K562 (cell line): ENCODE measurements around the gene MAGI3. TPM values are rescaled to one million over a fixed set of nuclear protein-coding genes. Genes with fewer than 3 reads are reported as not detected.

Experiments
- ATAC-seq: fragments of 200-7000 bp; cut with Tn5 transposase; 3 replicates; pipeline ENCODE4 v1.9.1; 2020; ENCODE audit warnings: moderate library complexity
- BruUV-seq: library from RNA; stranded (reverse); fragments of 400-500 nt; replicated peaks from 2 replicates; lab custom pipeline; 2021; lab: Mats Ljungman, UMichigan
- CTCF ChIA-PET: fragments of 300-600 bp; formaldehyde crosslinking; extraction: SDS; loops from one replicate; lab custom pipeline; 2021; ENCODE audit warnings: low intra/inter-chr PET ratio; lab: Yijun Ruan, JAX
- POLR2A ChIA-PET: fragments of 300-600, 350-650 bp; sonication (Branson Sonifier 250); formaldehyde crosslinking; extraction: SDS; loops from one replicate; lab custom pipeline; 2021; ENCODE audit warnings: antibody characterized with exemption, inconsistent platforms; lab: Yijun Ruan, JAX
- DNase-seq, 4 experiments: peaks; one replicate each; pipeline versions ENCODE4 v3.0.0 to v3.0.0-alpha.2; 2011 to 2018; ENCODE audit warnings: low spot score in 3 of 4, mixed read lengths in 3 of 4; ENCODE audit errors: extremely low read depth in 1 of 4
- FAIRE-seq: peaks from 2 replicates; lab custom pipeline; 2011; peaks lifted over from hg19 to GRCh38; lab: Jason Lieb, UNC
- H2AFZ ChIP-seq: 2 replicates; pipeline ENCODE4 v1.6.0; 2011; ENCODE audit warnings: low read depth, low read length, control low read depth, inconsistent platforms
- H3K27ac ChIP-seq: fragments of 200-600 bp; 3 replicates; pipeline ENCODE4 v1.8.0; 2011; ENCODE audit warnings: low read depth, mild to moderate bottlenecking, control low read depth, inconsistent platforms, low read length, moderate library complexity, mixed read lengths; ENCODE audit errors: extremely low read depth
- H3K27me3 ChIP-seq, 2 experiments: fragments of 300-600 bp in 1 of 2; 2 replicates in 1 of 2; 3 replicates in 1 of 2; pipeline versions ENCODE4 v1.6.0 to v1.8.0; 2011; ENCODE audit warnings: inconsistent platforms in 2 of 2, low read length in 2 of 2, mild to moderate bottlenecking in 1 of 2, mixed read lengths in 1 of 2, moderate library complexity in 1 of 2; ENCODE audit not compliant: control insufficient read depth in 2 of 2, insufficient read depth in 2 of 2
- H3K36me3 ChIP-seq: fragments of 300-600 bp; 3 replicates; pipeline ENCODE4 v1.8.0; 2011; ENCODE audit warnings: mild to moderate bottlenecking, low read length, inconsistent platforms; ENCODE audit not compliant: control insufficient read depth, insufficient read depth
- H3K4me1 ChIP-seq, 2 experiments: fragments of 200-600 bp in 1 of 2; replicated peaks in 1 of 2; 2 replicates in 1 of 2; 3 replicates in 1 of 2; pipeline versions ENCODE4 v1.5.1 to v1.8.0; 2011; ENCODE audit warnings: inconsistent platforms in 2 of 2, low read length in 2 of 2, mild to moderate bottlenecking in 1 of 2, mixed read lengths in 1 of 2, moderate library complexity in 1 of 2; ENCODE audit not compliant: control insufficient read depth in 2 of 2, insufficient read depth in 2 of 2
- H3K4me2 ChIP-seq: 2 replicates; pipeline ENCODE4 v1.6.1; 2011; ENCODE audit warnings: low read length, control low read depth, inconsistent platforms, mixed read lengths; ENCODE audit not compliant: insufficient read depth
- H3K4me3 ChIP-seq: fragments of 200-600 bp; sonication (generic), shearing (Covaris generic); 2 replicates; pipeline ENCODE4 v1.5.1; 2016; ENCODE audit warnings: control low read depth, inconsistent platforms
- H3K79me2 ChIP-seq: fragments of 200-600 bp; 3 replicates; pipeline ENCODE4 v1.8.0; 2011; ENCODE audit warnings: low read length, inconsistent platforms; ENCODE audit not compliant: control insufficient read depth, insufficient read depth
- H3K9ac ChIP-seq, 2 experiments: 2 replicates each; pipeline versions ENCODE4 v1.6.0 to v1.6.1; 2011; ENCODE audit warnings: low read depth in 2 of 2, low read length in 2 of 2, control low read depth in 1 of 2, inconsistent platforms in 1 of 2, mild to moderate bottlenecking in 1 of 2, mixed read lengths in 1 of 2; ENCODE audit not compliant: insufficient read depth in 1 of 2
- H3K9me1 ChIP-seq: one replicate; pipeline ENCODE4 v1.6.0; 2011; ENCODE audit warnings: inconsistent platforms, mild to moderate bottlenecking, low read length, moderate library complexity; ENCODE audit not compliant: control insufficient read depth, insufficient read depth
- H3K9me3 ChIP-seq: replicated peaks from 2 replicates; pipeline ENCODE4 v1.5.1; 2011; ENCODE audit warnings: low read depth, low read length, inconsistent platforms; ENCODE audit not compliant: control insufficient read depth, insufficient read depth
- H4K20me1 ChIP-seq: replicated peaks from 2 replicates; pipeline ENCODE4 v1.6.1; 2011; ENCODE audit warnings: low read length, inconsistent platforms, mixed read lengths; ENCODE audit not compliant: control insufficient read depth, insufficient read depth
- SNIP1 ChIP-seq: fragments of 450-650 bp; IDR thresholded peaks from 2 replicates; pipeline ENCODE4 v1.7.1; 2017; ENCODE audit warnings: low read depth, mild to moderate bottlenecking
- ZNF512 ChIP-seq: IDR thresholded peaks from 2 replicates; pipeline ENCODE4 v1.6.1; 2016; ENCODE audit warnings: missing genetic modification characterization, missing compliant biosample characterization
- WGBS: fragments of 100-300 bp; shearing (Covaris generic); methylation state at CpG from one replicate; pipeline ENCODE4 v1.1.6; 2016; ENCODE audit warnings: low coverage, mixed read lengths; ENCODE audit not compliant: insufficient coverage; ENCODE audit errors: missing lambda C conversion rate; 5-methylcytosine and 5-hydroxymethylcytosine counted together
- in situ Hi-C: fragments of 300-500 bp; cut with MboI; formaldehyde crosslinking; loops from 4 replicates; pipeline ENCODE4 v1.15.0; 2018; ENCODE audit warnings: inconsistent platforms, mixed read lengths
- intact Hi-C: fragments of 100-400 bp; cut with micrococcal nuclease; formaldehyde crosslinking; loops from 2 replicates; pipeline ENCODE4 v1.14.2; 2022
- polyA plus RNA-seq, 8 experiments: library from polyadenylated mRNA; depleted of rRNA in 4 of 8; stranded (reverse) in 5 of 8; unstranded in 3 of 8; fragments of >200 nt; fragmentation: Nextera tagmentation in 2 of 8; fragmentation: Illumina TruSeq in 1 of 8; extraction: Ambion mirVana in 2 of 8; extraction: Trizol in 1 of 8; gene quantifications; 2 replicates each; pipeline versions ENCODE4 v1.2.1 to v1.2.3, GENCODE V29; 2011 to 2014; ENCODE audit warnings: inconsistent platforms in 1 of 8, missing spikeins in 1 of 8
- total RNA-seq, 7 experiments: library from RNA; depleted of rRNA in 6 of 7; stranded (reverse); fragments of >200 nt in 6 of 7; fragmentation: Illumina TruSeq in 2 of 7; extraction: Trizol in 2 of 7; gene quantifications; 2 replicates each; pipeline versions ENCODE4 v1.2.1 to v1.2.3, GENCODE V29; 2011 to 2021; ENCODE audit warnings: low replicate concordance in 1 of 7

The MAGI3 gene
- total and polyA plus RNA-seq, 9 of the 15 experiments (the other 6 are each of a cell fraction or from before 2014, with no cell fraction given) = 1.0 to 8.6 (median 5.5) TPM

- H3K79me2 ChIP-seq = no peaks in the 10 kb centered on the region
- no peak for ATAC-seq
- ChIA-PET POLR2A (no interaction called here), CTCF (no interaction called here)
- H3K4me2 ChIP-seq = no peak overlapping the region
- H3K9me1 ChIP-seq = no peaks in the 10 kb centered on the region
- 7% methylated on average over 3 of the region's 3 CpGs for whole genome bisulfite sequencing
- in situ Hi-C loops = no loop called here
- DNase-seq = no peak
- BruUV-seq = no TSS peak
- H4K20me1 ChIP-seq = no peaks in the 10 kb centered on the region
- H2AFZ ChIP-seq = no peak overlapping the region
- no peak overlapping the region for H3K4me3 ChIP-seq
- H3K9me3 ChIP-seq = no peaks in the 10 kb centered on the region
- H3K4me1 ChIP-seq = no peaks in the 10 kb centered on the region
- no peaks in the 10 kb centered on the region for H3K27me3 ChIP-seq
- FAIRE-seq = no peak
- intact Hi-C loops = no loop called here
- no peak overlapping the region for H3K9ac ChIP-seq
- H3K36me3 ChIP-seq = no peaks in the 10 kb centered on the region
- TF ChIP-seq SNIP1 = no peak
- peak; percentile 61 for TF ChIP-seq ZNF512
- TF ChIP-seq, all 486 proteins: peak for 1
- H3K27ac ChIP-seq = no peak overlapping the region
Measured at GRCh38 chr1:113437554-113438341, 47.4 kb downstream of the MAGI3 start.
